HG02943 (cell line): Measurements from ENCODE around the gene NLRP5.
"Not testable (repeated sequence)": the region's sequence is repeated elsewhere in the genome, so short reads cannot be mapped to it uniquely, and the experiment has no call there.

Experiments used
- ATAC-seq: cut with Tn5 transposase; IDR thresholded peaks from one replicate; pipeline ENCODE4 v1.9.1; 2021; ENCODE audit warnings: mild to moderate bottlenecking, low read depth, moderate library complexity; ENCODE audit not compliant: unreplicated experiment

The NLRP5 gene

GRCh38 chr19:55986487-55986886 lies at the start of gene NLRP5:
Gene NLRP5, plus strand, starts transcription at chr19:55986775.
- no peak for ATAC-seq

- no peak for ATAC-seq
Measured at GRCh38 chr19:55939206-55939605, 47.4 kb upstream of the NLRP5 start.

GRCh38 chr19:55940306-55940705 lies 46.3 kb upstream of the NLRP5 start:
- ATAC-seq = no peak

- no peak for ATAC-seq
Measured at GRCh38 chr19:55947532-55947931, 39.0 kb upstream of the NLRP5 start, which contains the start of gene NLRP8. Gene NLRP8, plus strand, starts transcription at chr19:55947832.

- not testable (repeated sequence) for ATAC-seq
Measured at GRCh38 chr19:55950566-55950965, 36.0 kb upstream of the NLRP5 start.

- no peak for ATAC-seq
Measured at GRCh38 chr19:55956431-55956830, 30.1 kb upstream of the NLRP5 start.

- no peak for ATAC-seq
Measured at GRCh38 chr19:55958356-55958755, 28.2 kb upstream of the NLRP5 start.

GRCh38 chr19:55959996-55960675 lies 26.4 kb upstream of the NLRP5 start:
- no peak for ATAC-seq

- ATAC-seq = no peak
Measured at GRCh38 chr19:55962186-55962585, 24.4 kb upstream of the NLRP5 start.

GRCh38 chr19:55973982-55974381 lies 12.6 kb upstream of the NLRP5 start:
- no peak for ATAC-seq

GRCh38 chr19:55980415-55980814 lies 6.2 kb upstream of the NLRP5 start:
- no peak for ATAC-seq

- no peak for ATAC-seq
Measured at GRCh38 chr19:55985254-55985653, 1.3 kb upstream of the NLRP5 start.

GRCh38 chr19:55990831-55991230 lies 4.3 kb downstream of the NLRP5 start:
- no peak for ATAC-seq

GRCh38 chr19:55993492-55993891 lies 6.9 kb downstream of the NLRP5 start:
- no peak for ATAC-seq

- no peak for ATAC-seq
Measured at GRCh38 chr19:56014765-56015164, 28.2 kb downstream of the NLRP5 start.

- ATAC-seq = no peak
Measured at GRCh38 chr19:56015756-56016155, 29.2 kb downstream of the NLRP5 start.

GRCh38 chr19:56019325-56019724 lies 32.8 kb downstream of the NLRP5 start:
- ATAC-seq = not testable (repeated sequence)

GRCh38 chr19:56020355-56020975 lies 33.9 kb downstream of the NLRP5 start:
- ATAC-seq = not testable (repeated sequence)

GRCh38 chr19:56026769-56027168 lies 40.2 kb downstream of the NLRP5 start:
- ATAC-seq = no peak

- ATAC-seq = no peak
Measured at GRCh38 chr19:56053596-56053995, 67.0 kb downstream of the NLRP5 start.

- no peak for ATAC-seq
Measured at GRCh38 chr19:56066152-56067023, 79.8 kb downstream of the NLRP5 start.
